Tibial nerve (tissue), 3 donors: Measurements from ENCODE around the gene THUMPD2.

Experiments used
- CTCF ChIP-seq, 5 experiments: fragments of 200-600 bp in 3 of 5; fragments of 450-650 bp in 2 of 5; sonication (generic) in 3 of 5; IDR thresholded peaks; one replicate each; pipeline ENCODE4 v1.5.1; 2016 to 2019; ENCODE audit warnings: antibody characterized with exemption in 5 of 5, mild to moderate bottlenecking in 3 of 5, moderate library complexity in 2 of 5
- POLR2A ChIP-seq, 2 donors: fragments of 450-650 bp; IDR thresholded peaks; one replicate each; pipeline ENCODE4 v1.6.1; 2017; ENCODE audit warnings: antibody characterized with exemption in 2 of 2, mild to moderate bottlenecking in 2 of 2, moderate library complexity in 2 of 2

GRCh38 chr2:39706945-39707344 lies 72.1 kb downstream of the THUMPD2 start:
- TF ChIP-seq CTCF (IDR thresholded peaks at IDR 0.05) (no peak), POLR2A (IDR thresholded peaks at IDR 0.05) (no peak)
